G401.6 (cell line): Measurements from ENCODE around the gene HHIP.
A peak's percentile ranks its signal among the peaks of the same experiment; 100 is the strongest.
"Not testable (repeated sequence)": the region's sequence is repeated elsewhere in the genome, so short reads cannot be mapped to it uniquely, and the experiment has no call there.

Experiments used
- FAIRE-seq: peaks from 2 replicates; lab custom pipeline; 2012; peaks lifted over from hg19 to GRCh38; lab: Jason Lieb, UNC

Gene HHIP

DNA sequence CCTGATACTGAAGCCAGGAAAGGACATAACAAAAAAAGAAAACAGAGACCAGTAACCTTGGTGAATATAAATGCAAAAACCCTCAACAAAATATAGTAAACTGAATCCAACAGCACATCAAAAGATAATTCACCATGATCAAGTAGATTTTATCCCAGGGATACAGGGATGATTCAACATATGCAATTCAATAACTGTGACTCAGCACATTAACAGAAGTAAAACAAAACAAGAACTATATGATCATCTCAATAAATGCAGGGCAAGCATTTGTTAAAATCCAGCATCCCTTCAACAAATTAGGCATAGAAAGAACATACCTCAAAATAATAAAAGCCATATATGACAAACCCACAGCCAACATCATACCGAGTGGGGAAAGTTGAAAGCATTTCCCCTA, 112.0 kb downstream of the HHIP start:
- FAIRE-seq, result no peak

DNA sequence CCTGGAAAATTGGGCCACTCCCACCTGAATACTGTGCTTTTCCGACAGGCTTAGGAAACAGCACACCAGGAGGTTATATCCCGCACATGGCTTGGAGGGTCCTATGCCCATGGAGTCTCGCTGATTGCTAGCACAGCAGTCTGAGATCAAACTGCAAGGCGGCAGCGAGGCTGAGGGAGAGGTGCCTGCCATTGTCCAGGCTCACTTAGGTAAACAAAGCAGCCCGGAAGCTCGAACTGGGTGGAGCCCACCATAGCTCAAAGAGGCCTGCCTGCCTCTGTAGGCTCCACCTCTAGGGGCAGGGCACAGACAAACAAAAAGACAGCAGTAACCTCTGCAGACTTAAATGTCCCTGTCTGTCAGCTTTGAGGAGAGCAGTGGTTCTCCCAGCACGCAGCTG, 122.9 kb downstream of the HHIP start:
- not testable (repeated sequence) for FAIRE-seq

DNA sequence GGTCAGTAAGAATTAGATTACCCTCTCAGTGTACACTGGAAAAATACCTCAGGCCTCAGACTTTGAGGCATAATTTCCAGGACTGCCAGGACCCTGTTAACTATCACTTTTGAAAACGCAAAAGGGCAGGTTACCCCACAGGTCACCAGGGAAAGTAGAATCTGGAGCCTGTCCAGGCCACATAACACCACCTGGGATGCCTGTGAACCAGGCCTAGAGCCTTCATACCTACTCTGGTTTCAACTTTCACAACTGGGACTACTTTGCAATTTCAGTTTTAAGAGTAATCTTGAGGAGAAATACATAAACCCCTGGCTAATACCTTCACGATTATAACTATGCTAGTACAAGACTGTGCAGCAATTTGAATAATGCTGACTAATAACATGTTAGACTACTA, 132.4 kb downstream of the HHIP start:
- FAIRE-seq, result no peak

DNA sequence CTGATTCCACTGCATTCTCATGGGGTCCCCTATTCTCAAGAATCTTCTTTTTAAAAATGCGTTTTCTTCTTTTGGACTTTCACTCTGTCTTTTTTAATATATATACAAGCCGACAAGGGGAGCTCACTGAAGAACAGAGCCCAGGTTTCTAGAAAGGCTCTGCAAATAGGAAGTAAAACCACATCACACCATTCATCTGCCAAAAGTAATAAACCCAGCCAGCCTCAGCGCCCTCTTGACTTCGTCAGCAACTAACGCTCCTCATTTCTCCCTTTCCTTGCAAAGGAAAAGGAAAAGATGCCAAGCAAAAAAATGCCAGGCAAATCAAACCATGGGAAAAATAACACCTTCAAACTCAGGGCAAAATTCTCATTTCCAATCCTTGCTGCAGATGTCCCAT, 136.4 kb downstream of the HHIP start:
- FAIRE-seq, result no peak

DNA sequence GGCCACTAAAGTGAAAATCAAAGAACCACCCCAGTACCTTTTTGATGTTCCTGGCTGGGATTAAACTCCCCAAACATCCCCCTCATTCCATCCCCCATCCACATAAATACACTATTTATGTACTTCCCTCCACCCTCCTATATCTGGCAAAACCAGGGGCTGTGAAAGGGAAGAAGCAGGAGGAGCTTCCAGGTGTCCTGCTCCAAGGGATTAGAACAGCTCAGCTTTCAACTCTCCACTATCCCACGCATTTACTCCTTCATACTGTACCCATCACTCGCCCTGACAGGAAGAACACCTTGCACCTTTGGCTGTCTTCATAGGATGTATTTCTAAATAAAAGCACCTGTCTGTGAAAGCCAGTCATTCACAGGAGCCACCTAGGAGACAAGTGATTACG, 140.0 kb downstream of the HHIP start:
- no peak for FAIRE-seq

DNA sequence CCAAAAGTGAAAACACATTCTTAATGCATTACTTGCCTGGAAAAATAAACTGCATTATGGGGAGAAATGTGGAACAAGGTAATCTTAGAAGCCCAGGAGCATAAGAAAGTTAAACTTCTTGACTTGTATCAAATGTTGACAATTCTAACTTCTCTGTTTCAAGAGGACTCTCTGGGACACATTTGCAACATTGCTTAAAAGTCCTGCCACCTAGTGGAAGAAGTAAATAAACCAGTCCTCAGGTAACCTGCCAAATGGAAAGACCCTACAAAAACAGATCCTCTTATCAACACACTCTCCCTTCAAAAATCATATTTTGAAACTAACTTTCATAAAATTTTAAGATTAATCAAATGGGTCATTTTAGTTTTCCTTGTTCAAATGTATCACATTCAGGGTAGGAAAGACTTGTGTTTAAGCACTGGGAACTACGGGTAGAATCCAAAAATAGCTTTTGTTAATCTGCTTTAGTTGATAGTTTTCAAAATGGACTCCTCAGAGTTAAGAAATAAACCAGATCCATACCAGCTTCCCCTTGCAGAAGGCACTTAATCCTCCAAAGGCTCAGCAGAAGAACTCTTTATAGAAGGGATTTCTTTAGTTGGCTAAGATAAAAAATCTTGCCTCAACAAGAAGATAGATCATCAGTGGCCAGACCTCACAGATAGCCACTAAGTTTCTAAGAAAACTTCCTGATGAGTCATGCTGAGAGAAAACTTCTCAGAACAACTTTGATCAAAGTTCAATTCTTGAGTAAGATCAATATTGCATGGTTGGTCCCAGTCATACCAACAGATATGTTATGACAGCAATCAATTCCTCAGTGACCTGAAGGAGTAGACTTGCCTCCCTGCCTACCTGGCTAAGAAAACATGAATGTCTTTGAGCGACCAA, 141.7 kb downstream of the HHIP start:
- FAIRE-seq, result peak; percentile 17

DNA sequence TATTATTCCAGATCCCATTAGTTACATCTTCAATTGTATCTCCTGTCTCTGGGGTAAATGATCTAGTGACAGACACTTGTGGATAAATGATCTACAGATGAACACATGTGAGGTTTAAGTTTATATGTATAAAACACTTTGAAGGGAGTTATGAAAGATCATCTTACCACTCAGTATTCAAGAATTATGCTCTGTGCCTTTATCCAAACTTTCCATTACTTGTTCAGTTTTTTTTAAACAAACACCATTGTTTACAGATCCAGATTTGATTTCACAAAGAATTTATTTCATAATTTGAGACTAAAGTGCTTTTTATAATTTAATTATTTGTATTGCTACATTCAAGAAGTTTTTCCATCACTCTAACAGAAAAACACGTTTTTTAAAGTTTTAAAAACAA, 142.5 kb downstream of the HHIP start:
- no peak for FAIRE-seq

DNA sequence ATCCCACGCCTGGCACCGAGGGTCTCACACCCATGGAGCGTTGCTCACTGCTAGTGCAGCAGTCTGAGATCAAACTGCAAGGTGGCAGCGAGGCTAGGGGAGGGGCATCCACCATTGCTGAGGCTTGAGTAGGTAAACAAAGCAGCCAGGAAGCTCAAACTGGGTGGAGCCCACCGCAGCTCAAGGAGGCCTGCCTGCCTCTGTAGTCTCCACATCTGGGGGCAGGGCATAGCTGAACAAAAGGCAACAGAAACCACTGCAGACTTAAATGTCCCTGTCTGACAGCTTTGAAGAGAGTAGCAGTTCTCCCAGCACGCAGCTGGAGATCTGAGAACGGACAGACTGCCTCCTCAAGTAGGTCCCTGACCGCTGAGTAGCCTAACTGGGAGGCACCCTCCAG, 146.0 kb downstream of the HHIP start:
- not testable (repeated sequence) for FAIRE-seq
